SK-N-DZ (cell line): Measurements from ENCODE around the gene DNAJB11.

Experiments used
- DNase-seq: peaks from one replicate; pipeline ENCODE4 v3.0.0-alpha.2; 2015; ENCODE audit warnings: low spot score

The DNAJB11 gene

DNA sequence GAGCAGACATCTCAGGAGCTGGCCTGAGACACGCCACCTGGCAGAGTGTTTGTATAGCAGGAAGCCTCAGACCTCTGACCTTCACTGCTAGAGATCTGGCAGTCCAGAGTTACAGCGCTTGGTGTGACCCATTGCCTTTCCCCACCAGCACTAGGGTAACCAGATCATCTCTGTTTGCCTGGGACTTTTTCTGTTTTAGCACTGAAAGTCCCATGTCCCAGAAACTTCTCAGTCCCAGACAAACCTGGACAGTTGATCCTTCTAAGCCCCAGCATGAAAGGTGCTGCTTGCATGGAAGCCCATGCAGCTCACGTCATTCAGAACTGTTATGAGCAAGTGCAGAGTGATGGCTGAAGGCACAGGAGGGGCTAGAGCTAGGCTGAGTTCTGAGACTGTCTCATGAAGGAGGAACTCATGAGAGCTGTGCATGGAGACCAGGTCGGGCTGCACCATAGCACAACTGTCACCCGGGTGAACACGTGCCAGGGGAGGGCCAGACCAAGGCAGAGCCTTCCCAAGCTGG lies 24.1 kb downstream of the DNAJB11 start:
- no peak for DNase-seq

DNA sequence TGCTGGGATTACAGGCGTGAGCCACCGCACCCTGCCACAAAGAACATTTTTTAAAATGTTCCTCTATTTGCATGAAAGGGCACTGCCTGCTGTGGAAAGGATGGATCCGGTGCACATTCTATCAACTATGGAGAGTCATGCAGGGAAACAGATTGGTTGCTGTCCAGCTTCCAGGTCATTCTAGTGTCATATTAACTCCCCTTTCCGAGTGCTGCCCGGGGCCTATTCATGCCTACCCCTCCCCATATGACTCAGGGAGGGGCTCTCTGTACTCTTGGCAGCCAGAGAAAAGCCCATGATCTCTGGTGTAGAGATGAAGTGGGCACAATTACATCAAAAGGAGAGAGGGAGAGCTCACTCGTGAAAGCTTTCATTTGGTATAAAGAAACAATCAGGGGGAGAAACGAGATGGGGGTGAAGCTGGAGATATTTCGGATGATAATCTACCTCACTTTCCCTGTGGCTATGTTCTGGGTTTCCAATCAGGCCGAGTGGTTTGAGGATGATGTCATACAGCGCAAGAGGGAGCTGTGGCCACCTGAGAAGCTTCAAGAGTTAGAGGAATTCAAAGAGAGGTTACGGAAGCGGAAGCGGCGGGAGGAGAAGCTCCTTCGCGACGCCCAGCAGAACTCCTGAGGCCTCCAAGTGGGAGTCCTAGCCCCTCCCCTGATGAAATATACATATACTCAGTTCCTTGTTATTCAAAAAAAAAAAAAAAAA lies 26.2 kb downstream of the DNAJB11 start:
- DNase-seq, result no peak

DNA sequence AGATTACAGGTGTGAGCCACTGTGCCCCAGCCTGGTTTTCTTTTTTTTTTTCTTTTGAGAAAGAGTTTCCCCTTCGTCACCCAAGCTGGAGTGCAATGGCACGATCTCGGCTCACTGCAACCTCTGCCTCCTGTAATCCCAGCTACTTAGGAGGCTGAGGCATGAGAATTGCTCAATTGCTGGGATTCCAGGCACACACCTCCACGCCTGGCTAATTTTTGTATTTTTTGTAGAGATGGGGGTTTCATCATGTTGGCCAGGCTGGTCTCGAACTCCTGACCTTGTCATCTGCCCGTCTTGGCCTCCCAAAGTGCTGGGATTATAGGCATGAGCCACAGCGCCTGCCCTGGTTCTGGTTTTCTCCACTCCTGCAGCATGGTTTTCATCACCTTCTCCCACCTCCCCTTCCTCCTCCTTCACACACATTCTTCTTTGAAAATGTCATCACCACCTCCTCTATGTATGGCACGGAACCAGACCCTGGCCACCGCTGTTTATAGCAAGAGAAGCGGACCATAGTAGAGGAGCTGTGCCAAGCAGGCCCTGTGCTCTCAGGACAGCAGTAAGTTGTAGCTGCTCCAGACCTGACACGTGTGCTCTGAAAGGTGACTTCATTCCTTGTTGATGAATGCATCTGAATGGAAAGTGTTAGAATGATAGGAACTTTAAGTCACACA lies 27.7 kb downstream of the DNAJB11 start:
- no peak for DNase-seq

DNA sequence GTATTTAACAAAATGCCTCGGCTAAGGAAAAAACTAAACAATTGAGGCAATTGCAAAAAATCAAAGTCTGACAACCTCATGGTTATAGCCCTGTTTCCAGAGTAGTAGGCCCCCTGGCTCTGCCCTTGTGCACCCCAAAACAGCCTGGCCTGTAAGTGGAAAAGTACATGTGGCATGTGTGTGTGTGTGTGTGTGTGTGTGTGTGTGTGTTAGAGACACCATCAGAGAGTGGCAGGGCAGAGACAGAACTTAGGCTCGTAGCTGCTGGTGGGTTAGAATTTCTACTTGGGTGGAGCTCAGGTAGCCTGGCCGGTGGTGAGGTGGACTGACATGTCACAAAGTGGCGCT lies 28.2 kb downstream of the DNAJB11 start:
- no peak for DNase-seq

DNA sequence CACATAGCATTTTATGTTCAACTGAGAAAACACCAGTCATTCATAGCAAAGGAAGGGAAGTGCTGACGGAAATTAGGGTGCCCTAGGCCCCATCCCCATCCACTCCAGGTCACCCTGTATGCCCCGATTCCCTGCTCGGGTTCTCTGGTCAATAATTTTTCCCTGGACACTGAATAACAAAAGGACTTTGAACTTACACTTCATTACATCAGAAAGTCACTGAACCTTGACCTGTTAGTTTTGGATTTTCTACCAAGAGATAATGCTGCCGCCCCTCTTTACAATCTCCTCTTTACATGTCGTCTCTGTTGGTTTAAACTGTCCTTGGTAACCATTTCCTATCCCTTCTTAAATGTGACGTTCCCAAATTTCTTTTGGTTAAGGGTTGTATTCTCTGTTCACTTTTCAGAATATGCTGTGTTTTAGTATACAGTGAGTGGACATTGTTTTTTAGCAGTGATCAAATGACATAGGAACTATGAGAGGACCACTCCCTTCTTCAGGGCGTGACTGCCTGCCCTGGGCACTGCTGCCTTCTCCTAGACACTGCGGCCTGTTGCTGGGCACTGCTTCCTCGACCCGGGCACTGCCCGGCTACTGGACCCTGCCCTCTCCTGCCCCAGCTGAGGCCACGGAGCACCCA lies 28.7 kb downstream of the DNAJB11 start:
- DNase-seq, result no peak

DNA sequence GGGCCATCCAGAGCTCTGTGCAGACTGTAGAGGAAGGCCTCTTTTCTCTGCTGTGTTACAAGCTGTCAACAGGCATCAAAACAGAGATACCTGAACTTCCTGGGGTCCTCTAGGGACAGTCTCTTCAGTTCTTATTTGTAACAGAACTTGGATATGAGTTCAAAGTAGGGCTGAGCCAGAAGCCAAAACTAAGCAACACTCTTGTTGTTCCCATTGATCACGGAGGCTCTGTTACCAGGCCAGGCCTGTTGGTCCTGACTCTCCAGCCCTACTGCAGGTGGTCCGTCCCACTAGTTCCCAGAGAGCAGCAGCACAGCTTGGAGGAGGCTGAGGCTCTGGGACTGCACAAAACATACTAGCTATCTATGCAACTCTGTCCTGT lies 29.3 kb downstream of the DNAJB11 start:
- DNase-seq, result no peak

DNA sequence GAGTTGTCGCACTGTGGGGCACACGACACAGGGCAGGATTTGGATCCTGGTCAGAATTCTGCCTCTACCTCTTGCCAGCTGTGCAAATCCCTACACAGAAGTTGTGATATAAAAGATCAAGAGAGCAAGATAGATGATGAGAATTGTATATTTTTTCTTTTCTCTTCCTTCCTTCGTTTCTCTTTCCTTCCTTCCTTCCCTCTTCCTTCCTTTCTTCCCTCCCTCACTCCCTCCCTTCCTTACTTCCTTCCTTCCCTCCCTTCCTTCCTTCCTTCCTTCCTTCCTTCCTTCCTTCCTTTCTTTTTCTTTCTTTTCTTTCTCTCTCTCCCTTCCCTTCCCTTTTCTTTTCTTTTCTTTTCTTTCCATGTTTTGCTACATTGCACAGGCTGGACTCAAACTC lies 30.4 kb downstream of the DNAJB11 start:
- DNase-seq, result no peak

DNA sequence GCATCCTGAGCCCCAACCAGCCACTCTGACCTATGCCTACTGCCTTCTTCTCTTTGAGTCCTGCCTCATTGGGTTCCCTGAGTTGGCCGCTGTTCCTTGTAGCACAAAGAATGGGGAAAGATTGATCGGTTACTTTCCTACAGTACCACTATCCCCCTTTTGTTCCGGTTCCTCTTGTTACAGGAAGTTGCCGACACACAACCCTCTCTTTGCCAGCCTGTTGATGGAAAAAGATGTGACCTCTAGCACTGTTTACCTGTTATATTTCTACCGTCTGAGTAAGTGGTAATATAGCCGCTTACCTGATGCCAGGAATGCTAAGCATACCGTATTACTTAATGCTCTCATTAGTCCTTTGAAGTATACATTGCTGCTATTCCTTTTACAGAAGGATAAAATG lies 32.6 kb downstream of the DNAJB11 start:
- DNase-seq, result no peak

DNA sequence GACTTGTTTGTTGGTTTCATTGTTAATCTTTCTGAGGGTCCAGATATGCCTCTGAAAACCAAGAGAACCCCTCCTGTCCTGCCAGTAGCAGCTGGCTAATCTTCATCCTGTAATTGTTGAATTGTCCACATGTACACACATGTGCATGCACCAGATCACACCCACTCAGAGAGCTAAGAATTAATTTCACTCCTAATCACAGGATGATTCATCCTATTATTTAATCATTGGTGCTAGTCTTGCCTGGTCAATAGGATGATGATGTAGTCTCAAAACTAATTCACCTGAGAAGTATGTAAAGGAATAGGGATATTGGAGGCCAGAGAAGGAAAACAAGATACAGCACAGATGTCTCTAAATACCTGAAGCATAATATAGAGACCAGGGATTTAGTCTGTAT lies 34.6 kb downstream of the DNAJB11 start:
- DNase-seq, result no peak

DNA sequence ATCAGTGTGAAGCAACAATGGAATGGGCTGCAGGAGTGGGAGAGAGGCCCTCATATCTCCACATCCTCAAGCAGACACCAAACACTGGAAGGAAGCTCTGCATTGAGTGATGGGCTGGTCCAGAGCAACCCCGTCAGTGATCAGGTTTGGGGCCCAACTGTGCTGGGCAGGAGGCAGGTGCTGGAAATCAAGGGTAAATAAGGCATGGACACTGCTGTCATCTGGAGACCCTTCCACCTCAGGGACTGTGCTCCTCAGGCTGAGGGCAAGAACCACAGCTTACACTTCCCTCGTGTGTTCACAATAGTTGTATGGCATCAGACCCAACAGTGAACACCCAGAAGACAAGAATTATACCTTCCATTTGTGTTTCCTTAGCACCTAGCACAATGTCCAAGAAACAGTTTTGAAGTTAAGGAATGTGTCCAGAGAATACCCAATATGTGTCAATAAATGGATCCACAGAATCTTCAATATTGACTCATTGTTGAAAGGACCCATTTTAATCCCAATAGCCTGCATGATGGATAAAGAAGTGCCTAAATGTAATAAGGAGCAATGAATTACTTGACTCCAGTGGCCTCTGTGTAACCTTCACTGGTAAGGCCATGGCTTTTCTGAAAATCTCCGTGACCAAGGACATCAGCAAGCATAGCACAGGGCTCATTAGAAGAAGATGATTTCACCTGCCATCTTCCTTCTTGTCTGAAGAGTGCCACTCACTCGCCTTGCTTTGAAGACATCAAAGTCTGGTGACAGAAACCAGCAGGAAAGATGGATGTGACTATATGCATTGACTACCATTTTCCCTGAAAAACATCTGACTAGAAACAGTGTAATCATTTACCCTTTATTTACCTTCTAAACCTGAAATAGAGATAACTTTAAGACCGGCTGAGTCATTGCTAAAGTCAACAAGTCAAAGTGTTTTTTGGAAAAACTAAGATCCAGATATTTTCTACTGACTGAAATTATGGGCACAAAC lies 35.3 kb downstream of the DNAJB11 start:
- DNase-seq, result no peak

DNA sequence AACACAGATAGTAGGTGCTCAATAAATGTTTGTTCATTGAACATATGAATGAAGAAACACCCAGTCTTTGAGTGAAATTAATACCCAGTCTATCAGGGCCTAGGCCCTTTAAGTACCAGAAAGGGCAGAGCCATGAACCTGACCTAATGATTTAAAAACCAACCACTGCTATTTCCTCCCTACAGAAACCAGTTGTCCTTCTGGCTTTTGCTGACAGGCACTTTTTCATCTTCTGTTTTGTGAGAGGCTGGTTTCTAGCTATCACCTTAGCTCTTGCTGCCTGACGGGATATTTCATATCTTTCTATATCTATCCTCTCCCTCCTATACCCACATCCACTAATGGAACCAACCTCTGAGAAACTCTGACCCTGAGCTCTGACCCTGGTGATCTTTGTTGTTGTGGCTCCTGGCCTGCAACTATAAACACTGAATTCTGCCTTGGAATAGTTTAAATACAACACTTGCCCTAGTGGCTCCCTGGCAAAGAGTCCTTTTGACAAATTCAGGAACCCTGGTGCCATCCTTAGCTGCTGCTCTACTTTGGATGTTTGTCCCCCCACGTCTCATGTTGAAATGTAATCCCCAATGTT lies 38.2 kb downstream of the DNAJB11 start:
- DNase-seq, result no peak

DNA sequence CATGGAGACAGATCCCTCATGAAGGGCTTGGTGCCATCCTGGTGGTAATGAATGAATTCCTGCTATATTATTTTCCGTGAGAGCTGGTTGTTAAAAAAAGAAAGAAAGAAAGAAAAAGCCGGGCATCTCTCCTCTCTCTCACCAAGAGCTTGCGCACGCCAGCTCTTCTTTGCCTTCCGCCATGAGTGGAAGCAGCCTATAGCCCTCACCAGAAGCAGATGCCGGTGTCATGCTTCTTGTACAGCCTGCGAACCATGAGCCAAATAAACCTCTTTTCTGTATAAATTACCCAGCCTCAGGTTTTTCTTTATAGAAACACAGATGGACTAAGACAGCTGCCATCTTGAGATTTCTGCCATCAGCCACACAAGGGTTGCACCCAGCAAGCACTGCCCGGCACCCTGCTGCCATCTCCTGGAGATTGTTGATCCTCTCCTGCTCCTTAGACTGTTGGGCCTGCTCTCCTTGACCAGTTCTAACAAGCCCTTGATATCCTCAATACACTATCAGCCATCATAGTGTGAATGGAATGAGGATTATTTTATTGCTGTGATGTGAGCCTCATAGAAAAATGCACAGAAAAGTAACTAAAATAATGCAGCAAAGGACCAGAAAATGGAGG lies 38.8 kb downstream of the DNAJB11 start:
- DNase-seq, result peak; percentile 30

DNA sequence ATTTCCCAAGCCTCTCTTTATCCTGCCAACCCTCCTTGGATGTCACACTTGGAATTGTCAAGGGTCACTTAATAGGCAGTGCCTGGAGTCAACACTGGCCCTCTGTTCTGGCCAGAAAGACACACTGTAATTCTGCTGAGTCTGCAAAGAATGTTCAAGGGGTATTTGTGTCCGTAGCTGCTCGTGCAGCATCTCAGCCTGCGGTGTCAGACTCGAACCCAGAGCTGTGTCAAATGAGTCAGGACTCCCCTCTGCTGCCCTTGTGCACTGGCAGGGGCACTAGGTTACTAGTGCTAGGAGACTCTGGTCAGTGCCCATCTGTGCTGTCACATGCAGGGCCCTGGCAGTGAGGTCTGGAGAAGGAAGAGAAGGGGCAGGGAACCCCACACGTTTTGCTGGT lies 41.5 kb downstream of the DNAJB11 start:
- DNase-seq, result no peak

DNA sequence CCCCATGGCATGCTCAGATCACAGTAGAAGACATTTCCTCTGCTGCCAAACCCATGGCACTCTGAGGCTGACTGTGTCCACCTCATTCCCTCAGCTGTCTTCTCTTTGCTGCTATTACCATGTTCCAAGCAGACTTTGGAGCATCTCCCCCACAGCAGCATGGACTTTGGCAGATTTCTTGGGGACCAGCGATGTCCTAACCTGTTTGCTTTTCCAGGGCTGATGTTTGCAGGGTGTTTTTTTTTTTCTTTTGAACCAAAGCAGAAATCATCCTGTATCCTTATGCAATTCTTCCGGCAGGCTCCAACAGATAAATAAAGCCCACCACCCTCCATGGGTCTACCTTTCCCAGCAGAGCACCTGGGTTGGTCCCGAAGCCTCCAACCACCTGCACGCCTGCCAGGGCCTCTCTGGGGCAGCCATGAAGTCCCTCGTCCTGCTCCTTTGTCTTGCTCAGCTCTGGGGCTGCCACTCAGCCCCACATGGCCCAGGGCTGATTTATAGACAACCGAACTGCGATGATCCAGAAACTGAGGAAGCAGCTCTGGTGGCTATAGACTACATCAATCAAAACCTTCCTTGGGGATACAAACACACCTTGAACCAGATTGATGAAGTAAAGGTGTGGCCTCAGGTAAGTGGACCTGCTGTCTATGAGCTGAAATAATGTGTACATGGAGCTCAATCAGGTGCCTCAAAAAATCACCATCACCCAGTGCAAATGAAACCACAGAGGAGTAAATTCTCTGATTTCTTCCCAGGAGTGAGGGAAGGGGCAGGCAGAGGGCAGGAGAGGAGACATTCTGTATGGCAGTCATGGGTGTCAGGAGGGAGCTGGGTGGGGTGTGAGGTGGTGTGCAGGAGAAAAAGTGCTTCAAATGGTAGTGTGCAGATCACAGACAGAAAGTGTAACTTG lies 42.5 kb downstream of the DNAJB11 start, which contains the start of gene AHSG:
Gene AHSG (plus strand): TSS at position 340 of the 916 bp plus-strand sequence. CDS start 82 bp downstream, at position 422.
- DNase-seq, result no peak

DNA sequence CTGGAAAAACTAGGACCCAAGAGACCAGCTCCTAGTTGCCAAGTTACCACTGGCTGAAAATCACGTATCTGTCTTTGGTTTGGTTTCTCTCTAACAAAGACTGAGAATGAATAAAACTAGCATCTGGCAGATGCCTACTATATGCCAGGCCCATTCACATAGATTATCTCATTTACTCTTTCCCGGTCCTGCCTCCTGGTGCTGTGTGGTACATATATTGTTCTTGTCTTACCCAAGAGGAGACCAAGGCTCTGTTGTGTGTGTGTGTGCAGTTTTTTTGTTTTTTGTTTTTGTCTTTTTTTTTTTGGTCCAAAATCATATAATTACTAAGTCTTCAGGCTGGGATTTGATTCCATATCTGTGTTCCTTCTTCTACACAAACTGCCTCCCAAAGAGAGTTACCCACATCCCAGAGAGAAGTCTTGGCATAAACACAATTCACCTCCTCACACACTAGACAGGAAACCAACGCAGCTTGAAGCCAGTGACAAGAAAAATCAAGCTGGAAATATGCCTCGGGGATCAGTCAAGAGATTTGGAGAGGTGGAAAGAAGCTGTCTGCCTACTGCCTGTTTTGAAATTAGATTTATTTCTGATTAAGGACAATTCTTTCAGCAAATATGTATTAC lies 43.2 kb downstream of the DNAJB11 start:
- DNase-seq, result no peak

DNA sequence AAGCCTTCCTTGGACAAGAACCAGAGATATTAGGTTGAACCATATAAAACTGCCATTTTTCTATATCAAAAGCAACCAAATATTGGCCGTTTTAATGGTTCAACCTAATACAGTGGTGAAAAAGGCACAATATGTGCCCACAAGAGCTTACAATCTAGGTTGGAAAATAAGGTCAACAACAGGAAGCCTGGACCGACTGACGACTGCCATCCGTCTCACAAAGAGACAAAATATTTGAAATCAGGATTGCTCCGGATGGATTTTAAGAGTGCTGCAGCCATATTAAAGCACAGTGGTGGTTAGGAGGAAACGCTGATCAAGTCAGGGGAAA lies 43.7 kb downstream of the DNAJB11 start:
- no peak for DNase-seq

DNA sequence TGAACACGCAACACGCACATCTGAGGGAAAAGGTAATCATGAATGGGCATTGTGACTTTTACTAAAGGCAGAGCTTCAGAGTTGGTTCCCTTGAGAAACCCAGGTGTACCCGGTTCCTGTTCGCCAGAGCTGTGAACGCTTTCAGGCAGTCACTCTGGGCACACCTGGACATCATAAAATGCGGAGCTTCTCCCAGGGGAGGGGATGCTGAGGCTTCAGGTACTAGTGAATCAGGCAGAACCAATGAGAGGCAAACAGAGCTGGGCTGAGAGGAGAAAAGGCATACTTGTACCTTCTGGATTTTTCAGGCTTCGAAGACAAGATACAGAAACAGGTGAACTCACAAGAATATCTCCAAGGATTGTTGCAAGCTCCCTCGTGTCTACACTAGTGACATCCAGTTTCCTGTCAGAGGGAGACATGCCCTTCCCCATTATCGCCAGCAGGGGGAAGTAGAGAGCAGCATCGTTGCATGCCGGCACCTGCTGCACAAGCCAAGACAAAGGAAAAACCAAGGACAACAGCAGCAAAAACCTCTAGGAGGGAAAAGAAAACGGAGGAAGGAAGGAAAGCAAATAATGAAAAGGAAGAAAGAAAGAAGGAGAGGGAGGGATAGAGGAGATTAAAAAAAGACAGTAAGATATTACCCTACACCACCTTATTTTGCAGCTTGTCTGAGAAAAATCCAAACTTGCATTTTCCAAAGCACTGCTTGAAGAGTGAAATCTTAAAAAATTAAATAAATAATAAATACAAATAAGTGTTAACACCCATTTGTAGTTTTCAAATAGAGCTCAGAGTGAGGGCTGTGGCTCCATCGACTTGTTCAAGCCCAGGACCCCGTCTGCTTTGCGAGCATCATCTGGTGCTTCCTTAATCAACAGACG lies 44.3 kb downstream of the DNAJB11 start:
- DNase-seq, result peak; percentile 86

DNA sequence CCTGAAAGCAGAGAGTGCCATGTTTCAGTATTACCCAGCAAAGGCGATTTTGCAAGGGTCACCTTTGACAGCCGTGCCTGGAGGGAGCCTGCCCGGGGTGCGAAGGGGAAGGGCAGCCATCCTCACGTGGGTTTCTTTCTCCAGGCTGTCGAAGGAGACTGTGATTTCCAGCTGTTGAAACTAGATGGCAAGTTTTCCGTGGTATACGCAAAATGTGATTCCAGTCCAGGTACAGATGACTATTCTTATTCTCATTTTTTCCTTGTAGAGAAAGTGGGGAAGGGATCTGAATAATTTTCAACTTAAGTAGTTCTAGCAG lies 45.7 kb downstream of the DNAJB11 start:
- no peak for DNase-seq
